Neural progenitor cell (in vitro differentiated cells): ENCODE measurements around the gene MRPS22. TPM values are rescaled to one million over a fixed set of nuclear protein-coding genes. Genes with fewer than 3 reads are reported as not detected.
"Not testable (repeated sequence)": the region's sequence is repeated elsewhere in the genome, so short reads cannot be mapped to it uniquely, and the experiment has no call there.

ENCODE experiments used
- DNase-seq: peaks from one replicate; pipeline ENCODE4 v3.0.0-alpha.2; 2016; ENCODE audit warnings: low spot score
- H2AFZ ChIP-seq: fragments of 200-600 bp; sonication (generic); replicated peaks from 2 replicates; pipeline ENCODE4 v1.6.1; 2016; ENCODE audit warnings: antibody characterized with exemption
- H3F3A ChIP-seq: fragments of 200-600 bp; sonication (generic); 2 replicates; pipeline ENCODE4 v1.6.1; 2016; ENCODE audit warnings: antibody characterized with exemption, low read depth
- H3K27ac ChIP-seq: fragments of 200-600 bp; sonication (generic); 2 replicates; pipeline ENCODE4 v1.5.1; 2016; ENCODE audit warnings: mild to moderate bottlenecking
- H3K27me3 ChIP-seq: fragments of 200-600 bp; sonication (generic); 2 replicates; pipeline ENCODE4 v1.6.1; 2016; ENCODE audit warnings: mild to moderate bottlenecking, moderate library complexity
- H3K36me3 ChIP-seq: fragments of 200-600 bp; sonication (generic); 2 replicates; pipeline ENCODE4 v1.5.1; 2016
- H3K4me1 ChIP-seq: fragments of 200-600 bp; sonication (generic); 2 replicates; pipeline ENCODE4 v1.6.1; 2016; ENCODE audit warnings: mixed run types
- H3K4me2 ChIP-seq: fragments of 200-600 bp; sonication (generic); 2 replicates; pipeline ENCODE4 v1.6.1; 2016
- H3K4me3 ChIP-seq: fragments of 200-600 bp; sonication (generic); 2 replicates; pipeline ENCODE4 v1.5.1; 2016
- H3K79me2 ChIP-seq: fragments of 200-600 bp; sonication (generic); 2 replicates; pipeline ENCODE4 v1.6.1; 2016; ENCODE audit warnings: low read depth
- H3K9ac ChIP-seq: fragments of 200-600 bp; sonication (generic); 2 replicates; pipeline ENCODE4 v1.6.1; 2016
- H3K9me3 ChIP-seq: fragments of 200-600 bp; sonication (generic); 2 replicates; pipeline ENCODE4 v1.5.1; 2016; ENCODE audit warnings: low read depth
- H4K20me1 ChIP-seq: fragments of 200-600 bp; sonication (generic); 2 replicates; pipeline ENCODE4 v1.6.1; 2016; ENCODE audit warnings: low read depth
- H3K27ac Mint-ChIP-seq: 3 replicates; pipeline ENCODE4 v1.8.0; 2021; ENCODE audit warnings: mixed read lengths
- H3K27me3 Mint-ChIP-seq: 2 replicates; pipeline ENCODE4 v1.8.0; 2022; ENCODE audit warnings: low read depth, mild to moderate bottlenecking, inconsistent platforms, moderate library complexity, mixed read lengths; ENCODE audit not compliant: insufficient read depth
- H3K36me3 Mint-ChIP-seq: 3 replicates; pipeline ENCODE4 v1.8.0; 2021; ENCODE audit warnings: mixed read lengths
- H3K4me1 Mint-ChIP-seq: 3 replicates; pipeline ENCODE4 v1.8.0; 2021; ENCODE audit warnings: mixed read lengths
- H3K4me3 Mint-ChIP-seq: 3 replicates; pipeline ENCODE4 v1.8.0; 2021; ENCODE audit warnings: mild to moderate bottlenecking, moderate library complexity, mixed read lengths
- H3K9me3 Mint-ChIP-seq: 3 replicates; pipeline ENCODE4 v1.8.0; 2020; ENCODE audit warnings: mixed read lengths
- EZH2 ChIP-seq: fragments of 200-600 bp; sonication (generic); IDR thresholded peaks from 2 replicates; pipeline ENCODE4 v1.6.1; 2017; ENCODE audit warnings: antibody characterized with exemption, mild to moderate bottlenecking, moderate library complexity
- EZH2phosphoT487 ChIP-seq: fragments of 200-600 bp; sonication (generic); IDR thresholded peaks from 2 replicates; pipeline ENCODE4 v1.6.1; 2017; ENCODE audit warnings: antibody characterized with exemption
- total RNA-seq: library from RNA; depleted of rRNA; stranded (reverse); fragments of >200 nt; gene quantifications from 2 replicates; pipeline ENCODE4 v1.2.3, GENCODE V29; 2015; ENCODE audit warnings: low replicate concordance
- TF ChIP-seq, protein P1 (sequence below): fragments of 200-600 bp; sonication (generic); IDR thresholded peaks from 2 replicates; pipeline ENCODE4 v1.5.1; 2017; ENCODE audit warnings: antibody characterized with exemption, mild to moderate bottlenecking

Gene MRPS22
- total RNA-seq, 1 donor from 2014 or later, result 85.8 TPM

DNA sequence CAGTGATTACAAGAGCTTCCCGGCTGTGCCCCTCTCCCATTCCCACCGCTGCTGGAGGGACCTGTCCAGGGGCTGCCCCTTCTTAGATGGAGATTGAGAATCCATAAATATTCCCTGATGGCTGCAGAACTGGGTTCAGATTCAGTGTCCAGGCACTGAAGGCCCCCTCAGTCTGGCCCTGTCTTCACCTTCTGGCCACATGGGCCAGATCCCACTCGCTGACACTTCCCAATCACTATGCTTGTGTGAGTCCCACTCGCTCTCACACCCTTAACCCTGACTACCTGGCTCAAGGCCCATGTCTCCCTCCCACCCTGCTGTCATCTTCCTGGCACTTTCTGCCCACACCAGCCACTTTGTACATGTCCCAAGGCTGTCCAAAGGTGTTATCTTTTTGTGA lies 15.5 kb upstream of the MRPS22 start:
- DNase-seq, result no peak
- Histone ChIP-seq H2AFZ (no peak overlapping the region), H3K4me1 (no peaks in the 10 kb centered on the region), H3F3A (no peaks in the 10 kb centered on the region), H3K36me3 (no peaks in the 10 kb centered on the region), H3K9me3 (no peaks in the 10 kb centered on the region), H3K4me2 (no peak overlapping the region), H3K4me3 (no peak overlapping the region), H3K27ac (no peak overlapping the region), H3K79me2 (no peaks in the 10 kb centered on the region), H4K20me1 (no peaks in the 10 kb centered on the region), H3K9ac (no peak overlapping the region), H3K27me3 (peaks cover 58% of the 10 kb centered on the region)
- Mint-ChIP-seq H3K4me1 (peaks cover 8% of the 10 kb centered on the region), H3K36me3 (no peaks in the 10 kb centered on the region), H3K9me3 (no peaks in the 10 kb centered on the region), H3K4me3 (no peak overlapping the region), H3K27ac (no peak overlapping the region), H3K27me3 (peaks cover 32% of the 10 kb centered on the region)
- no peak for TF ChIP-seq EZH2
- TF ChIP-seq, protein P1, sequence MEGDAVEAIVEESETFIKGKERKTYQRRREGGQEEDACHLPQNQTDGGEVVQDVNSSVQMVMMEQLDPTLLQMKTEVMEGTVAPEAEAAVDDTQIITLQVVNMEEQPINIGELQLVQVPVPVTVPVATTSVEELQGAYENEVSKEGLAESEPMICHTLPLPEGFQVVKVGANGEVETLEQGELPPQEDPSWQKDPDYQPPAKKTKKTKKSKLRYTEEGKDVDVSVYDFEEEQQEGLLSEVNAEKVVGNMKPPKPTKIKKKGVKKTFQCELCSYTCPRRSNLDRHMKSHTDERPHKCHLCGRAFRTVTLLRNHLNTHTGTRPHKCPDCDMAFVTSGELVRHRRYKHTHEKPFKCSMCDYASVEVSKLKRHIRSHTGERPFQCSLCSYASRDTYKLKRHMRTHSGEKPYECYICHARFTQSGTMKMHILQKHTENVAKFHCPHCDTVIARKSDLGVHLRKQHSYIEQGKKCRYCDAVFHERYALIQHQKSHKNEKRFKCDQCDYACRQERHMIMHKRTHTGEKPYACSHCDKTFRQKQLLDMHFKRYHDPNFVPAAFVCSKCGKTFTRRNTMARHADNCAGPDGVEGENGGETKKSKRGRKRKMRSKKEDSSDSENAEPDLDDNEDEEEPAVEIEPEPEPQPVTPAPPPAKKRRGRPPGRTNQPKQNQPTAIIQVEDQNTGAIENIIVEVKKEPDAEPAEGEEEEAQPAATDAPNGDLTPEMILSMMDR, result no peak
- no peak for TF ChIP-seq EZH2phosphoT487

DNA sequence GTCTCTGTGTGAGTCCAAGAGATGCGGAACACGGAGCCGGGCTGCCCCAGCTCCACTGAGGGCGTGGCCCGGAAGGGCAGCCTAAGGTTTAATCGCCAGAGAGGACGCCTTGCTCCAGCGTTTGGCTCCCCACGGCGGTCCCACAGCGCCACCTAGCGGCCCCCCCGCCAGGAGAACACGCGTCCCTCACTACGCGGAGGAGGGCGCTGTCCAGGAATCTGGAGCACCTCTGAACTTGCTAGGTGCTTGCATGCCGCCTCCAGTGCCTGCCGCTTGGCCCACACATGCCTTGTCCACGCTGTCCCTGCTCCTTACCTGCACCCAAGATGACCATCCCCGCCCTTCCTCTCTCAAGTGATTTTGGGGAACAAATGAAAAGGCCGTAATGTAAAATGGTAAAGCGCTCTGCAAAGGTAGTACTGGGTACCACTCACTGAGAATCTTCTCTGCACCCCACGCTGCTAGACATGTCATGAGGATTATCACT lies 14.4 kb upstream of the MRPS22 start:
- H3K4me2 ChIP-seq, result peak overlapping the region; percentile 72
- no peaks in the 10 kb centered on the region for H3K36me3 ChIP-seq
- no peaks in the 10 kb centered on the region for H3K4me1 ChIP-seq
- peak overlapping the region; percentile 78 for H2AFZ ChIP-seq
- H3F3A ChIP-seq, result no peaks in the 10 kb centered on the region
- Mint-ChIP-seq H3K27ac (no peak overlapping the region), H3K4me1 (peaks cover 8% of the 10 kb centered on the region), H3K27me3 (peaks cover 34% of the 10 kb centered on the region), H3K4me3 (peak overlapping the region; percentile 74), H3K36me3 (no peaks in the 10 kb centered on the region), H3K9me3 (no peaks in the 10 kb centered on the region)
- no peaks in the 10 kb centered on the region for H4K20me1 ChIP-seq
- no peaks in the 10 kb centered on the region for H3K9me3 ChIP-seq
- no peaks in the 10 kb centered on the region for H3K79me2 ChIP-seq
- H3K9ac ChIP-seq, result no peak overlapping the region
- peaks cover 66% of the 10 kb centered on the region for H3K27me3 ChIP-seq
- peak overlapping the region; percentile 27 for H3K4me3 ChIP-seq
- TF ChIP-seq EZH2phosphoT487, result no peak
- TF ChIP-seq, protein P1, result peak; percentile 99
- DNase-seq, result peak; percentile 93
- H3K27ac ChIP-seq, result no peak overlapping the region

DNA sequence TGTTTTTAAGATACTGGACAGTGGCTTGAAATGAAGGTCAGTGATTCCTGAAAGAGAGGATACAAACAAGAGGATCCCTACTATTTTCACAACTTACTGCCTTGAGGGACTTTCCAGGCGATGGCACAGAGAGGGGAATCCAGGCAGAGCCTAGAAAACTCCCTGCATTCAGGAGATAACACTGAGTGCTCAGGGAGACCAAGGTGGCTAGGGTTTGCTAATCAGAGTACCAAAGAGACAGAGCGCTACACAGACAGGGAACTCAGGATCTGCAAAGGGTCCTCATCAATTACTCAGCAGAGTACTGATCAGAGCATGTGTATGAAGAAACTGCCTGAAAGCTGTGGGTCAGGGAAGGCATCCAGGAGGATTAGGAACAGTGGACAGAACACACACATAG lies 11.7 kb upstream of the MRPS22 start:
- Mint-ChIP-seq H3K27ac (no peak overlapping the region), H3K4me1 (peaks cover 8% of the 10 kb centered on the region), H3K9me3 (no peaks in the 10 kb centered on the region), H3K27me3 (peaks cover 25% of the 10 kb centered on the region), H3K36me3 (no peaks in the 10 kb centered on the region), H3K4me3 (no peak overlapping the region)
- Histone ChIP-seq H3K27ac (no peak overlapping the region), H3K4me2 (no peak overlapping the region), H2AFZ (no peak overlapping the region), H3K79me2 (no peaks in the 10 kb centered on the region), H3K36me3 (no peaks in the 10 kb centered on the region), H3K4me3 (no peak overlapping the region), H3K27me3 (peaks cover 71% of the 10 kb centered on the region), H3K4me1 (no peaks in the 10 kb centered on the region), H3K9ac (no peak overlapping the region), H3K9me3 (no peaks in the 10 kb centered on the region), H3F3A (no peaks in the 10 kb centered on the region), H4K20me1 (no peaks in the 10 kb centered on the region)
- no peak for DNase-seq
- TF ChIP-seq EZH2 (no peak), EZH2phosphoT487 (no peak)
- TF ChIP-seq, protein P1, result no peak

DNA sequence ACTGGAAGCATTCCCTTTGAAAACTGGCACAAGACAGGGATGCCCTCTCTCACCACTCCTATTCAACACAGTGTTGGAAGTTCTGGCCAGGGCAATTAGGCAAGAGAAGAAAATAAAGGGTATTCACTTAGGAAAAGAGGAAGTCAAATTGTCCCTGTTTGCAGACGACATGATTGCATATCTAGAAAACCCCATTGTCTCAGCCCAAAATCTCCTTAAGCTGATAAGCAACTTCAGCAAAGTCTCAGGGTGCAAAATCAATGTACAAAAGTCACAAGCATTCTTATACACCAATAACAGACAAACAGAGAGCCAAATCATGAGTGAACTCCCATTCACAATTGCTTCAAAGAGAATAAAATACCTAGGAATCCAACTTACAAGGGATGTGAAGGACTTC lies 9.1 kb upstream of the MRPS22 start:
- not testable (repeated sequence) for H3K9ac ChIP-seq, H3K4me3 Mint-ChIP-seq, H3K4me1 Mint-ChIP-seq, H2AFZ ChIP-seq, H3K79me2 ChIP-seq, H3K9me3 ChIP-seq, H3K27ac Mint-ChIP-seq, H3K36me3 Mint-ChIP-seq, H3K36me3 ChIP-seq, H4K20me1 ChIP-seq, H3K27ac ChIP-seq, H3K4me1 ChIP-seq, H3K4me2 ChIP-seq, H3F3A ChIP-seq, H3K4me3 ChIP-seq, DNase-seq, H3K9me3 Mint-ChIP-seq
- H3K27me3 Mint-ChIP-seq, result peaks cover 22% of the 10 kb centered on the region
- peaks cover 74% of the 10 kb centered on the region for H3K27me3 ChIP-seq
